ENCODE data around the gene RAB40C. TPM values are rescaled to one million over a fixed set of nuclear protein-coding genes. Genes with fewer than 3 reads are reported as not detected.

The RAB40C gene
- total and polyA plus RNA-seq, 2 donors (not counting 1 experiment from before 2014, with no cell fraction given), result 3.2 to 11.6 TPM

DNA sequence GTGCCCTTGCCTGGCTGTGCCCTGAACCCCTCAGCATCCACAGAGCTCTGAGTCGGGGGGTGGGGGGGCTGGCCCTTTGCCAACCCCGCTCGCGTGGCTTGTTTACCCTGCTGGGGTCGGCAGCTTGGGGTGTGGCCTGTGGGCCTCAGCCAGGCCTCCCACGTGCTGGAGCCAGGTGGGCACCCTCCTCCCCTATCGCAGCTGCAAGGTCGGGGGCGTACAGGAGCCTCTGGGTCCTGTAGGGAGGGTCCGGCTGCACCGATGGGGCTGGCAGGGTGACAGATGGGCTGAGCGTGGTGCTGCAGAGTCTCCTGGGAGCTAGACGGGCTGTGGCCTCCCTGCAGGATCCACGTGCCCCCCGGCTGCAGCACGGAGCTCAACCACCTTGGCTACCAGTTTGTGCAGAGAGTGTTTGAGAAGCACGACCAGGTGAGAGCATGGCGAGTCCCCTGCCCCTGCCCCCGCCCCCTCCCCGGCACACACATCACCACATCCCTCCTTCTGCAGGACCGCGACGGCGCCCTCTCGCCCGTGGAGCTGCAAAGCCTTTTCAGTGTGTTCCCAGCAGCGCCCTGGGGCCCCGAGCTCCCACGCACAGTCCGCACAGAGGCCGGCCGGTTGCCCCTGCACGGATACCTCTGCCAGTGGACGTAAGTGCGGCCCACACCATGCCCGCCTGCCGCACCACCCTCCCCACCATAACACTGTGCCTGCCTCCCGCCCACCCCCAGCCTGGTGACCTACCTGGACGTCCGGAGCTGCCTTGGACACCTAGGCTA, 81.7 kb downstream of the RAB40C start:
- no peak for TF ChIP-seq EZH2 (IDR thresholded peaks at IDR 0.05; ENCODE audit: low read length, missing control alignments)
- TF ChIP-seq, protein P1, sequence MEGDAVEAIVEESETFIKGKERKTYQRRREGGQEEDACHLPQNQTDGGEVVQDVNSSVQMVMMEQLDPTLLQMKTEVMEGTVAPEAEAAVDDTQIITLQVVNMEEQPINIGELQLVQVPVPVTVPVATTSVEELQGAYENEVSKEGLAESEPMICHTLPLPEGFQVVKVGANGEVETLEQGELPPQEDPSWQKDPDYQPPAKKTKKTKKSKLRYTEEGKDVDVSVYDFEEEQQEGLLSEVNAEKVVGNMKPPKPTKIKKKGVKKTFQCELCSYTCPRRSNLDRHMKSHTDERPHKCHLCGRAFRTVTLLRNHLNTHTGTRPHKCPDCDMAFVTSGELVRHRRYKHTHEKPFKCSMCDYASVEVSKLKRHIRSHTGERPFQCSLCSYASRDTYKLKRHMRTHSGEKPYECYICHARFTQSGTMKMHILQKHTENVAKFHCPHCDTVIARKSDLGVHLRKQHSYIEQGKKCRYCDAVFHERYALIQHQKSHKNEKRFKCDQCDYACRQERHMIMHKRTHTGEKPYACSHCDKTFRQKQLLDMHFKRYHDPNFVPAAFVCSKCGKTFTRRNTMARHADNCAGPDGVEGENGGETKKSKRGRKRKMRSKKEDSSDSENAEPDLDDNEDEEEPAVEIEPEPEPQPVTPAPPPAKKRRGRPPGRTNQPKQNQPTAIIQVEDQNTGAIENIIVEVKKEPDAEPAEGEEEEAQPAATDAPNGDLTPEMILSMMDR (conservative IDR thresholded peaks at IDR 0.05 in 1 of 2, IDR thresholded peaks at IDR 0.05 in 1 of 2; ENCODE audit: low read depth in 1 of 2, low read length in 2 of 2), result no peak
- no peak overlapping the region for H3K4me2 ChIP-seq (ENCODE audit: extremely low read depth, insufficient read depth, low read length)

DNA sequence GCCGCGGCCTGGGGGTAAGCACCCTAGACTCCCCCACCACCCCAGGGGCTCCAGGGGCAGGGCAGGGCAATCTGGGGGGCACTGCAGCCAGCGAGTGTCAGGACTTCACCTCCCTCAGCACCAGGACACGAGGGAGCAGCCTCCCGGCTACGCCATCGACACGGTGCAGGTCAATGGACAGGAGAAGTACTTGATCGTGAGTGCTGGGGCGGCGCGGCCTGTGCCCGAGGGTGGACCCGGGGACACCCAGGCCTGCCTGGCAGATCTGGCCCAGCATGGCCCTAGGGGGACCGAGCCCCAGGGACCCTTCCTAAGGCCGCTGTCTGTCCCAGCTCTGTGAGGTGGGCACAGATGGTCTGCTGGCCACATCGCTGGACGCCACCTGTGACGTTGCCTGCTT, 82.5 kb downstream of the RAB40C start:
- Histone ChIP-seq H3K9ac (ENCODE audit: insufficient read depth, low read length) (no peak overlapping the region), H2AFZ (ENCODE audit: low read length) (no peak overlapping the region), H3K4me3 (replicated peaks in 1 of 4; ENCODE audit: control extremely low read depth in 1 of 4, insufficient read depth in 1 of 4, low read depth in 3 of 4, low read length in 4 of 4) (no peak overlapping the region), H3K9me3 (ENCODE audit: control insufficient read depth, insufficient read depth, low read depth, low read length) (no peaks in the 10 kb centered on the region), H4K20me1 (ENCODE audit: control insufficient read depth, extremely low read depth, insufficient read depth, low read length) (no peaks in the 10 kb centered on the region), H3K27ac (ENCODE audit: insufficient read depth, low read length) (no peak overlapping the region), H3K79me2 (ENCODE audit: control insufficient read depth, insufficient read depth, low read length) (peaks cover 23% of the 10 kb centered on the region), H3K36me3 (ENCODE audit: control insufficient read depth, insufficient read depth, low read length) (peaks cover 37% of the 10 kb centered on the region), H3K27me3 (ENCODE audit: control insufficient read depth, insufficient read depth, low read length) (no peaks in the 10 kb centered on the region), H3K4me1 (ENCODE audit: control insufficient read depth, extremely low read depth, insufficient read depth, low read length) (peaks cover 11% of the 10 kb centered on the region), H3K4me2 (ENCODE audit: extremely low read depth, insufficient read depth, low read length) (no peak overlapping the region)
- no peak for DNase-seq (ENCODE audit: low read depth in 2 of 2)
- TF ChIP-seq, protein P1 (conservative IDR thresholded peaks at IDR 0.05 in 1 of 2, IDR thresholded peaks at IDR 0.05 in 1 of 2; ENCODE audit: low read depth in 1 of 2, low read length in 2 of 2), result no peak
- TF ChIP-seq EZH2 (IDR thresholded peaks at IDR 0.05; ENCODE audit: low read length, missing control alignments), result no peak

More for the DNA sequence above, 81.7 kb downstream of the RAB40C start:
- peaks cover 23% of the 10 kb centered on the region for H3K79me2 ChIP-seq (ENCODE audit: control insufficient read depth, insufficient read depth, low read length)
- H3K9me3 ChIP-seq (ENCODE audit: control insufficient read depth, insufficient read depth, low read depth, low read length), result no peaks in the 10 kb centered on the region
- H2AFZ ChIP-seq (ENCODE audit: low read length), result no peak overlapping the region
- H3K27ac ChIP-seq (ENCODE audit: insufficient read depth, low read length), result no peak overlapping the region
- H4K20me1 ChIP-seq (ENCODE audit: control insufficient read depth, extremely low read depth, insufficient read depth, low read length), result no peaks in the 10 kb centered on the region
- DNase-seq (ENCODE audit: low read depth in 2 of 2), result no peak
- H3K4me3 ChIP-seq (replicated peaks in 1 of 4; ENCODE audit: control extremely low read depth in 1 of 4, insufficient read depth in 1 of 4, low read depth in 3 of 4, low read length in 4 of 4), result no peak overlapping the region
- no peak overlapping the region for H3K9ac ChIP-seq (ENCODE audit: insufficient read depth, low read length)
- peaks cover 11% of the 10 kb centered on the region for H3K4me1 ChIP-seq (ENCODE audit: control insufficient read depth, extremely low read depth, insufficient read depth, low read length)
- peaks cover 37% of the 10 kb centered on the region for H3K36me3 ChIP-seq (ENCODE audit: control insufficient read depth, insufficient read depth, low read length)
- no peaks in the 10 kb centered on the region for H3K27me3 ChIP-seq (ENCODE audit: control insufficient read depth, insufficient read depth, low read length)

DNA sequence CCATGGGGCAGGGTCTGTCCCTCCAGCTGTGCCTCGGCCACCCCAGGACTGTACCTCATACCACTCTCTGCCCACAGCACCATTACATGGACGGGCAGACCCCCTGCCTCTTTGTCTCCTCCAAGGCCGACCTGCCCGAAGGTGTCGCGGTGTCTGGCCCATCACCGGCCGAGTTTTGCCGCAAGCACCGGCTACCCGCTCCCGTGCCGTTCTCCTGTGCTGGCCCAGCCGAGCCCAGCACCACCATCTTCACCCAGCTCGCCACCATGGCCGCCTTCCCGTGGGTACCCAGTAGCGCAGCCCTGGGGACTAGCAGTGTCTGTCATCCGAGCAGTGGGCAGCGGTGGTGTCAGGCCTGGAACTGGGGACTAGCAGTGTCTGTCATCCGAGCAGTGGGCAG, 83.0 kb downstream of the RAB40C start:
- Histone ChIP-seq H3K4me1 (ENCODE audit: control insufficient read depth, extremely low read depth, insufficient read depth, low read length) (peaks cover 11% of the 10 kb centered on the region), H3K9ac (ENCODE audit: insufficient read depth, low read length) (no peak overlapping the region), H3K4me3 (replicated peaks in 1 of 4; ENCODE audit: control extremely low read depth in 1 of 4, insufficient read depth in 1 of 4, low read depth in 3 of 4, low read length in 4 of 4) (no peak overlapping the region), H4K20me1 (ENCODE audit: control insufficient read depth, extremely low read depth, insufficient read depth, low read length) (no peaks in the 10 kb centered on the region), H3K27ac (ENCODE audit: insufficient read depth, low read length) (no peak overlapping the region), H3K9me3 (ENCODE audit: control insufficient read depth, insufficient read depth, low read depth, low read length) (no peaks in the 10 kb centered on the region), H3K79me2 (ENCODE audit: control insufficient read depth, insufficient read depth, low read length) (peaks cover 23% of the 10 kb centered on the region), H3K4me2 (ENCODE audit: extremely low read depth, insufficient read depth, low read length) (no peak overlapping the region), H2AFZ (ENCODE audit: low read length) (no peak overlapping the region), H3K27me3 (ENCODE audit: control insufficient read depth, insufficient read depth, low read length) (no peaks in the 10 kb centered on the region), H3K36me3 (ENCODE audit: control insufficient read depth, insufficient read depth, low read length) (peaks cover 37% of the 10 kb centered on the region)
- TF ChIP-seq, protein P1 (conservative IDR thresholded peaks at IDR 0.05 in 1 of 2, IDR thresholded peaks at IDR 0.05 in 1 of 2; ENCODE audit: low read depth in 1 of 2, low read length in 2 of 2), result no peak
- no peak for DNase-seq (ENCODE audit: low read depth in 2 of 2)

Measured in fibroblast of lung (primary cell).